Liver (tissue), 9 donors: ENCODE results near the gene DNAH3. TPM values are rescaled to one million over a fixed set of nuclear protein-coding genes. Genes with fewer than 3 reads are reported as not detected.
A peak's percentile ranks its signal among the peaks of the same experiment; 100 is the strongest.

Experiments used
- DNase-seq: peaks from one replicate; pipeline ENCODE4 v3.0.0-alpha.2; 2017; ENCODE audit warnings: low spot score
- H3K27ac ChIP-seq, 2 donors: one replicate each; pipeline ENCODE4 v1.7.0; 2013; ENCODE audit warnings: inconsistent platforms in 2 of 2, low read length in 2 of 2, control low read depth in 1 of 2, low read depth in 1 of 2, mild to moderate bottlenecking in 1 of 2
- H3K27me3 ChIP-seq, 4 donors: one replicate each; pipeline versions ENCODE4 v1.6.1 to v1.7.0; 2013; ENCODE audit warnings: low read length in 3 of 4, inconsistent platforms in 1 of 4, mild to moderate bottlenecking in 1 of 4, moderate library complexity in 1 of 4; ENCODE audit not compliant: control insufficient read depth in 4 of 4, insufficient read depth in 4 of 4
- H3K36me3 ChIP-seq, 4 donors: one replicate each; pipeline versions ENCODE4 v1.6.1 to v1.7.0; 2013; ENCODE audit warnings: low read length in 3 of 4, mild to moderate bottlenecking in 3 of 4, low read depth in 1 of 4, moderate library complexity in 1 of 4; ENCODE audit not compliant: control insufficient read depth in 4 of 4, insufficient read depth in 3 of 4
- H3K4me1 ChIP-seq, 4 donors: one replicate each; pipeline versions ENCODE4 v1.6.1 to v1.7.0; 2013; ENCODE audit warnings: low read length in 3 of 4, mild to moderate bottlenecking in 3 of 4, moderate library complexity in 1 of 4; ENCODE audit not compliant: control insufficient read depth in 4 of 4, insufficient read depth in 4 of 4
- H3K4me3 ChIP-seq, 3 donors: one replicate each; pipeline versions ENCODE4 v1.6.1 to v1.7.0; 2013; ENCODE audit warnings: low read length in 3 of 3, control low read depth in 1 of 3, low read depth in 1 of 3, mild to moderate bottlenecking in 1 of 3
- H3K9ac ChIP-seq, 2 donors: one replicate each; pipeline ENCODE4 v1.7.0; 2013; ENCODE audit warnings: low read length in 2 of 2, mild to moderate bottlenecking in 2 of 2, moderate library complexity in 2 of 2, control low read depth in 1 of 2, low read depth in 1 of 2
- H3K9me3 ChIP-seq, 4 donors: one replicate each; pipeline versions ENCODE4 v1.6.1 to v1.7.0; 2013; ENCODE audit warnings: low read length in 3 of 4; ENCODE audit not compliant: control insufficient read depth in 4 of 4
- EGR1 ChIP-seq, 2 donors: IDR thresholded peaks; 2 replicates each; pipeline ENCODE4 v1.6.1; 2016 to 2018; ENCODE audit warnings: antibody characterized with exemption in 2 of 2, low read depth in 2 of 2
- FOXA1 ChIP-seq: IDR thresholded peaks from 2 replicates; pipeline ENCODE4 v1.6.1; 2016; ENCODE audit warnings: antibody characterized with exemption
- FOXA2 ChIP-seq: IDR thresholded peaks from 2 replicates; pipeline ENCODE4 v1.6.1; 2016; ENCODE audit warnings: antibody characterized with exemption
- GABPA ChIP-seq, 2 donors: IDR thresholded peaks in 1 of 2; conservative IDR thresholded peaks in 1 of 2; 2 replicates each; pipeline ENCODE4 v1.6.1; 2016; ENCODE audit warnings: antibody characterized with exemption in 2 of 2, mild to moderate bottlenecking in 1 of 2, moderate library complexity in 1 of 2
- HNF4A ChIP-seq, 2 donors: conservative IDR thresholded peaks; 2 replicates each; pipeline ENCODE4 v1.6.1; 2016; ENCODE audit warnings: antibody characterized with exemption in 2 of 2, mild to moderate bottlenecking in 2 of 2
- HNF4G ChIP-seq: IDR thresholded peaks from 2 replicates; pipeline ENCODE4 v1.6.1; 2016; ENCODE audit warnings: antibody characterized with exemption
- NR2F2 ChIP-seq: IDR thresholded peaks from 2 replicates; pipeline ENCODE4 v1.6.1; 2016; ENCODE audit warnings: antibody characterized with exemption
- RAD21 ChIP-seq, 2 donors: IDR thresholded peaks; 2 replicates each; pipeline ENCODE4 v1.6.1; 2016; ENCODE audit warnings: antibody characterized with exemption in 2 of 2, mild to moderate bottlenecking in 2 of 2
- RXRA ChIP-seq, 2 donors: IDR thresholded peaks; 2 replicates each; pipeline ENCODE4 v1.6.1; 2017 to 2018; ENCODE audit warnings: antibody characterized with exemption in 2 of 2, mild to moderate bottlenecking in 1 of 2
- SP1 ChIP-seq: IDR thresholded peaks from 2 replicates; pipeline ENCODE4 v1.6.1; 2018; ENCODE audit warnings: antibody characterized with exemption, mild to moderate bottlenecking
- TAF1 ChIP-seq: conservative IDR thresholded peaks from 2 replicates; pipeline ENCODE4 v1.6.1; 2016; ENCODE audit warnings: antibody characterized with exemption, mild to moderate bottlenecking
- YY1 ChIP-seq: IDR thresholded peaks from 2 replicates; pipeline ENCODE4 v1.6.1; 2016; ENCODE audit warnings: antibody characterized with exemption, mild to moderate bottlenecking
- WGBS: extraction: QIAGEN DNeasy Blood & Tissue Kit; methylation state at CpG from one replicate; pipeline ENCODE4 v1.1.7; 2013; 5-methylcytosine and 5-hydroxymethylcytosine counted together
- polyA plus RNA-seq, 2 donors: library from polyadenylated mRNA; stranded (reverse) in 1 of 2; unstranded in 1 of 2; fragments of 200-250 nt in 1 of 2; fragments of >200 nt in 1 of 2; fragmentation: Nextera tagmentation in 1 of 2; extraction: Ambion mirVana in 1 of 2; gene quantifications; one replicate each; pipeline versions ENCODE4 v1.2.1 to v1.2.3, GENCODE V29; 2013 to 2015
- total RNA-seq, 2 donors: library from RNA; depleted of rRNA; stranded (reverse); fragments of >200 nt; gene quantifications; one replicate each; pipeline ENCODE4 v1.2.3, GENCODE V29; 2014
- TF ChIP-seq, protein P1 (sequence below): IDR thresholded peaks from 2 replicates; pipeline ENCODE4 v1.6.1; 2016; ENCODE audit warnings: antibody characterized with exemption
- TF ChIP-seq, protein P2 (sequence below): IDR thresholded peaks from 2 replicates; pipeline ENCODE4 v1.6.1; 2016; ENCODE audit warnings: antibody characterized with exemption
- TF ChIP-seq, protein P3 (sequence below): fragments of 150-350 bp; IDR thresholded peaks from 2 replicates; pipeline ENCODE4 v1.5.1; 2017; ENCODE audit warnings: improper control_type of control experiment, low read depth, low read length; ENCODE audit not compliant: missing input control
- TF ChIP-seq, protein P4 (sequence below): IDR thresholded peaks from 2 replicates; pipeline ENCODE4 v1.6.1; 2016; ENCODE audit warnings: antibody characterized with exemption
- TF ChIP-seq, protein P5 (sequence below): IDR thresholded peaks from 2 replicates; pipeline ENCODE4 v1.6.1; 2016; ENCODE audit warnings: antibody characterized with exemption, mild to moderate bottlenecking
- donor health status: healthy.
- donor health status: healthy.
- donor health status: healthy.
- donor health status: healthy.
- donor health status: healthy.

The DNAH3 gene
- total and polyA plus RNA-seq, 4 donors, result not detected

DNA sequence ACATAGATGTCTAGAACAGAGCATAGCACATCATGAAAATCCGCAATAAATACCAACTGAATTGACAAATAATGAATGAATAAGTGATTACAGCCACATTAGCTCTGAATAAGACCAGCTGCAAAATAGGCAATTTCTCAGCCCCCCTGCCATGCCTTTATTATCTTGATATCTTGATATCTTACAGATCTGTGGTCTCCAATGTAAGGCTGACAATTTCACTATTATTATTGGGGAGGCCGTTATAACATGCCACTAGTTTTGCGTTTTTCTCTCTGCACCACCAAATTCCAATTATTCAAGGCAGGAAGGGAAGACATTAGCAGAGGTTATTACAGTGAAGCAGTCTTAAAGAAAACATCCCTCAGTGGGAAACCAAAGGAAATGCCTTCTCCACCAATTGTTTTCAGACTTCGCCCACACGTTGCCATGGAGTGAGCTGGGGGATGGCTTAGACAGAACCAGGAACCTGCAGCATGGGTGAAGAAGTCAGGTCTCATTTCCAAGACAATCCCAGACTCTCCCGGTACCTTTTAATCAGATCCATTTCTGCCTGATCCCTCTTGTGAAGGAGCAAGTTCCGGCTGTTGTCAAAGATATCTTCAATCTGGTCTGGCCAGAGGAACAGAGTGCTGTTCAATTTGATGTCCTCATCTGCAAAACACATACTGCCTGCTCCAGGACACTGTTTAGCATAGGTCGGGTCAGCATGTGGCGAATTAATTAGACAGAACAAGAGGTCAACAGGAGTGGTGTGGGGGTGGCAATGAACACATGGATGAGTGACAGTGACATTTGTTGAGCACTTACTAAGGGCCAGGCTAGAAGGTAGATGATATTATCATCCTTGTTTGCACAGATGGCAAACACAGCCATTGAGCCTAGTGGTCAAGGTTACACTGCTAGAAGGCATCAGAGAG, 46.4 kb downstream of the DNAH3 start:
- peaks cover 0 to 2% (median 0%) of the 10 kb centered on the region in 4 donors for H3K27me3 ChIP-seq
- DNase-seq, result no peak
- H3K4me1 ChIP-seq, result no peaks in the 10 kb centered on the region
- no peak overlapping the region for H3K4me3 ChIP-seq
- no peaks in the 10 kb centered on the region for H3K9me3 ChIP-seq
- H3K36me3 ChIP-seq, result no peaks in the 10 kb centered on the region
- no peak for TF ChIP-seq YY1
- no peak for TF ChIP-seq SP1
- 66% methylated on average over 9 of the region's 9 CpGs for WGBS
- no peak overlapping the region for H3K9ac ChIP-seq
- H3K27ac ChIP-seq, result no peak overlapping the region

DNA sequence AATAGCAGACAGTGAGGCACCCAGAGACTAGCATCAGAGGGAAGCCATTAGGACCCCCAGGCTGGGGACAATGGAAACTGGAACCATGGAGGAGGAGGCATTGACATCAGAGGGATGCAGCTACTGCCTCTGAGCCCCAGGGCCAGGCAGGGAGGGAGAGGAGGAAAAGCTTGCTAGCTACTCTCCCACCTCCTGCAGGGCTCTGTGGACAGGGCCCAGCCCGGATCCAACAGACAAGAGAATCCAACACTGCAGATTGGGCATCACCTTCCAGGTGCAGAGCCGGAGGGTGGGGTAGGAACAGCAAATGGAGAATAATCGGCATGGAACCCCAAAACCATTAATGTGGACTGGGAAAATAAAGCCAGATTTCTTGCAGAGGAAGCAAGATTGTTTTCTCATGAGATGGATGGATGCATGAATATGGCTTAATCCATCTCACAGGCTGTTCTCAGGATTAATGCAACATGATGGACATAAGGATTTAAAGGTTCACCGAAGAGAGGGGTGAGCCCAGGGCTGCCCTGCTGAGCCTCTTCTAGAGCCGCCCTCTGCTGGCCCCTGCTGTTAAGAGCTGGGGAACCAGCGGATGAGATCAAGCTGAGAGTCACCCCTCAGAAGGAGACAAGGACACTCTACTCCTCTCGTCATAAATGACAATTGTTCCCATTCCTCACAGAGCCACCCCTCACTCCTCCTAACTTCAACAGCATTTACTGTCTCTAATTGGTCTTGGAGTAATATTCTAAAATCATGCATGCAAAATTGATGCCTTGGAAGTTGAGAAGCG, 48.8 kb downstream of the DNAH3 start:
- Histone ChIP-seq H3K27me3 (peaks cover 0 to 2% (median 0%) of the 10 kb centered on the region in 4 donors), H3K4me1 (no peaks in the 10 kb centered on the region), H3K9ac (no peak overlapping the region), H3K9me3 (no peaks in the 10 kb centered on the region), H3K36me3 (no peaks in the 10 kb centered on the region), H3K4me3 (no peak overlapping the region), H3K27ac (no peak overlapping the region)
- 60% methylated on average over 8 of the region's 8 CpGs for WGBS
- DNase-seq, result no peak
- TF ChIP-seq RAD21 (IDR thresholded peaks at IDR 0.05) (peak; percentile 30 to 57), FOXA1 (no peak), FOXA2 (no peak), NR2F2 (no peak), RXRA (IDR thresholded peaks at IDR 0.05) (no peak), TAF1 (no peak), HNF4G (no peak), YY1 (no peak), GABPA (IDR thresholded peaks at IDR 0.05 in 1 of 2, conservative IDR thresholded peaks at IDR 0.05 in 1 of 2) (no peak), EGR1 (IDR thresholded peaks at IDR 0.05; ENCODE audit: low read depth in 2 of 2) (no peak), HNF4A (conservative IDR thresholded peaks at IDR 0.05) (no peak), SP1 (no peak)
- TF ChIP-seq, protein P1, sequence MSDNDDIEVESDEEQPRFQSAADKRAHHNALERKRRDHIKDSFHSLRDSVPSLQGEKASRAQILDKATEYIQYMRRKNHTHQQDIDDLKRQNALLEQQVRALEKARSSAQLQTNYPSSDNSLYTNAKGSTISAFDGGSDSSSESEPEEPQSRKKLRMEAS, result no peak
- TF ChIP-seq, protein P2, sequence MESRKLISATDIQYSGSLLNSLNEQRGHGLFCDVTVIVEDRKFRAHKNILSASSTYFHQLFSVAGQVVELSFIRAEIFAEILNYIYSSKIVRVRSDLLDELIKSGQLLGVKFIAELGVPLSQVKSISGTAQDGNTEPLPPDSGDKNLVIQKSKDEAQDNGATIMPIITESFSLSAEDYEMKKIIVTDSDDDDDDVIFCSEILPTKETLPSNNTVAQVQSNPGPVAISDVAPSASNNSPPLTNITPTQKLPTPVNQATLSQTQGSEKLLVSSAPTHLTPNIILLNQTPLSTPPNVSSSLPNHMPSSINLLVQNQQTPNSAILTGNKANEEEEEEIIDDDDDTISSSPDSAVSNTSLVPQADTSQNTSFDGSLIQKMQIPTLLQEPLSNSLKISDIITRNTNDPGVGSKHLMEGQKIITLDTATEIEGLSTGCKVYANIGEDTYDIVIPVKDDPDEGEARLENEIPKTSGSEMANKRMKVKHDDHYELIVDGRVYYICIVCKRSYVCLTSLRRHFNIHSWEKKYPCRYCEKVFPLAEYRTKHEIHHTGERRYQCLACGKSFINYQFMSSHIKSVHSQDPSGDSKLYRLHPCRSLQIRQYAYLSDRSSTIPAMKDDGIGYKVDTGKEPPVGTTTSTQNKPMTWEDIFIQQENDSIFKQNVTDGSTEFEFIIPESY, result no peak
- TF ChIP-seq, protein P3, sequence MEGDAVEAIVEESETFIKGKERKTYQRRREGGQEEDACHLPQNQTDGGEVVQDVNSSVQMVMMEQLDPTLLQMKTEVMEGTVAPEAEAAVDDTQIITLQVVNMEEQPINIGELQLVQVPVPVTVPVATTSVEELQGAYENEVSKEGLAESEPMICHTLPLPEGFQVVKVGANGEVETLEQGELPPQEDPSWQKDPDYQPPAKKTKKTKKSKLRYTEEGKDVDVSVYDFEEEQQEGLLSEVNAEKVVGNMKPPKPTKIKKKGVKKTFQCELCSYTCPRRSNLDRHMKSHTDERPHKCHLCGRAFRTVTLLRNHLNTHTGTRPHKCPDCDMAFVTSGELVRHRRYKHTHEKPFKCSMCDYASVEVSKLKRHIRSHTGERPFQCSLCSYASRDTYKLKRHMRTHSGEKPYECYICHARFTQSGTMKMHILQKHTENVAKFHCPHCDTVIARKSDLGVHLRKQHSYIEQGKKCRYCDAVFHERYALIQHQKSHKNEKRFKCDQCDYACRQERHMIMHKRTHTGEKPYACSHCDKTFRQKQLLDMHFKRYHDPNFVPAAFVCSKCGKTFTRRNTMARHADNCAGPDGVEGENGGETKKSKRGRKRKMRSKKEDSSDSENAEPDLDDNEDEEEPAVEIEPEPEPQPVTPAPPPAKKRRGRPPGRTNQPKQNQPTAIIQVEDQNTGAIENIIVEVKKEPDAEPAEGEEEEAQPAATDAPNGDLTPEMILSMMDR, result peak; percentile 1
- TF ChIP-seq, protein P4, sequence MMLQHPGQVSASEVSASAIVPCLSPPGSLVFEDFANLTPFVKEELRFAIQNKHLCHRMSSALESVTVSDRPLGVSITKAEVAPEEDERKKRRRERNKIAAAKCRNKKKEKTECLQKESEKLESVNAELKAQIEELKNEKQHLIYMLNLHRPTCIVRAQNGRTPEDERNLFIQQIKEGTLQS, result no peak
- TF ChIP-seq, protein P5, sequence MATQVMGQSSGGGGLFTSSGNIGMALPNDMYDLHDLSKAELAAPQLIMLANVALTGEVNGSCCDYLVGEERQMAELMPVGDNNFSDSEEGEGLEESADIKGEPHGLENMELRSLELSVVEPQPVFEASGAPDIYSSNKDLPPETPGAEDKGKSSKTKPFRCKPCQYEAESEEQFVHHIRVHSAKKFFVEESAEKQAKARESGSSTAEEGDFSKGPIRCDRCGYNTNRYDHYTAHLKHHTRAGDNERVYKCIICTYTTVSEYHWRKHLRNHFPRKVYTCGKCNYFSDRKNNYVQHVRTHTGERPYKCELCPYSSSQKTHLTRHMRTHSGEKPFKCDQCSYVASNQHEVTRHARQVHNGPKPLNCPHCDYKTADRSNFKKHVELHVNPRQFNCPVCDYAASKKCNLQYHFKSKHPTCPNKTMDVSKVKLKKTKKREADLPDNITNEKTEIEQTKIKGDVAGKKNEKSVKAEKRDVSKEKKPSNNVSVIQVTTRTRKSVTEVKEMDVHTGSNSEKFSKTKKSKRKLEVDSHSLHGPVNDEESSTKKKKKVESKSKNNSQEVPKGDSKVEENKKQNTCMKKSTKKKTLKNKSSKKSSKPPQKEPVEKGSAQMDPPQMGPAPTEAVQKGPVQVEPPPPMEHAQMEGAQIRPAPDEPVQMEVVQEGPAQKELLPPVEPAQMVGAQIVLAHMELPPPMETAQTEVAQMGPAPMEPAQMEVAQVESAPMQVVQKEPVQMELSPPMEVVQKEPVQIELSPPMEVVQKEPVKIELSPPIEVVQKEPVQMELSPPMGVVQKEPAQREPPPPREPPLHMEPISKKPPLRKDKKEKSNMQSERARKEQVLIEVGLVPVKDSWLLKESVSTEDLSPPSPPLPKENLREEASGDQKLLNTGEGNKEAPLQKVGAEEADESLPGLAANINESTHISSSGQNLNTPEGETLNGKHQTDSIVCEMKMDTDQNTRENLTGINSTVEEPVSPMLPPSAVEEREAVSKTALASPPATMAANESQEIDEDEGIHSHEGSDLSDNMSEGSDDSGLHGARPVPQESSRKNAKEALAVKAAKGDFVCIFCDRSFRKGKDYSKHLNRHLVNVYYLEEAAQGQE, result no peak
